Kidney epithelial cell (primary cell): ENCODE data around the gene GPR180. TPM values are rescaled to one million over a fixed set of nuclear protein-coding genes. Genes with fewer than 3 reads are reported as not detected.
"Not testable (repeated sequence)": the region's sequence is repeated elsewhere in the genome, so short reads cannot be mapped to it uniquely, and the experiment has no call there.

Source experiments
- DNase-seq: peaks from one replicate; pipeline ENCODE4 v3.0.0-alpha.2; 2010; ENCODE audit warnings: low read depth
- H3K27me3 ChIP-seq: 2 replicates; pipeline ENCODE4 v1.6.0; 2011; ENCODE audit warnings: low read length; ENCODE audit not compliant: control insufficient read depth, insufficient read depth
- H3K36me3 ChIP-seq: 2 replicates; pipeline ENCODE4 v1.5.1; 2011; ENCODE audit warnings: low read length; ENCODE audit not compliant: control insufficient read depth, insufficient read depth
- H3K4me3 ChIP-seq: 2 replicates; pipeline ENCODE4 v1.5.1; 2011; ENCODE audit warnings: low read depth, mild to moderate bottlenecking, control low read depth, low read length
- total RNA-seq: library from RNA; depleted of rRNA; stranded (reverse); fragments of >200 nt; gene quantifications from 2 replicates; pipeline ENCODE4 v1.2.3, GENCODE V29; 2015
- TF ChIP-seq, protein P1 (sequence below): IDR thresholded peaks from 2 replicates; pipeline ENCODE4 v1.5.1; 2011; ENCODE audit warnings: mild to moderate bottlenecking, moderate library complexity, low read length, control low read depth, inconsistent platforms; ENCODE audit not compliant: insufficient read depth, poor library complexity, severe bottlenecking

Gene GPR180
- total RNA-seq, 1 donor from 2014 or later: 7.5 TPM

DNA sequence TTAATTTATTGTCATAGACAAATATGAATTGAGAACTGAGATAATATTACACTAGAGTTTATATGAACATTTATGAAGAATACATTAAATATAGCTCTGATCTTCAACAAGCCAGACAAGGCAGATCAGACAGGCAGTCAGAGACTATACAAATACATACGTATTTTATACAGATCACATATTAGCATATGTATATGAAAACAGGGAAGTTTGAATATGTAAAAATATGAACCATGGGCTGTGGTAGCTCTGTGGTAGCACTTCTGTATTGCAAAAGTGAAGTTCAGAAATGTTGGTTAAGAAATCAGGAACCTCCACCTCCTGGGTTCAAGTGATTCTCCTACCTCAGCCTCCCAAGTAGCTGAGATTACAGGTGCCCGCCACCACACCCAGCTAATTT, 20.7 kb downstream of the GPR180 start:
- Histone ChIP-seq H3K36me3 (peaks cover 1% of the 10 kb centered on the region), H3K27me3 (no peaks in the 10 kb centered on the region), H3K4me3 (no peak overlapping the region)
- no peak for DNase-seq
- TF ChIP-seq, protein P1, sequence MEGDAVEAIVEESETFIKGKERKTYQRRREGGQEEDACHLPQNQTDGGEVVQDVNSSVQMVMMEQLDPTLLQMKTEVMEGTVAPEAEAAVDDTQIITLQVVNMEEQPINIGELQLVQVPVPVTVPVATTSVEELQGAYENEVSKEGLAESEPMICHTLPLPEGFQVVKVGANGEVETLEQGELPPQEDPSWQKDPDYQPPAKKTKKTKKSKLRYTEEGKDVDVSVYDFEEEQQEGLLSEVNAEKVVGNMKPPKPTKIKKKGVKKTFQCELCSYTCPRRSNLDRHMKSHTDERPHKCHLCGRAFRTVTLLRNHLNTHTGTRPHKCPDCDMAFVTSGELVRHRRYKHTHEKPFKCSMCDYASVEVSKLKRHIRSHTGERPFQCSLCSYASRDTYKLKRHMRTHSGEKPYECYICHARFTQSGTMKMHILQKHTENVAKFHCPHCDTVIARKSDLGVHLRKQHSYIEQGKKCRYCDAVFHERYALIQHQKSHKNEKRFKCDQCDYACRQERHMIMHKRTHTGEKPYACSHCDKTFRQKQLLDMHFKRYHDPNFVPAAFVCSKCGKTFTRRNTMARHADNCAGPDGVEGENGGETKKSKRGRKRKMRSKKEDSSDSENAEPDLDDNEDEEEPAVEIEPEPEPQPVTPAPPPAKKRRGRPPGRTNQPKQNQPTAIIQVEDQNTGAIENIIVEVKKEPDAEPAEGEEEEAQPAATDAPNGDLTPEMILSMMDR: no peak

DNA sequence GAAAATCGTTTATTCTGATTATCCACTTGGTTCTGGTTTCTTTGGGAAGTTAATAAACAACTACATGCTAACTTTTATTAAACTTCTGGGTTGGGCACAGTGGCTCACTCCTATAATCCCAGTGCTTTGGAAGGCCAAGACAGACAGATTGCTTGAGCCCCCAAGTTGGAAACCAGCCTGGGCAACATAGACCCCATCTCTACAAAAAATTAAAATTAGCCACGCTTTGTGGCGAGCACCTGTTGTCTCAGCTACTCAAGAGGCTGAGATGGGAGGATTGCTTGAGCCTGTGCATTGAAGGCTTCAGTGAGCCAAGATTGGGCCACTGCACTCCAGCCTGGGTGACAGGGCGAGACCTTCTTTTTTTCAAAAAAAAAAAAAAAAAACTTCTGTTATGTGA, 21.7 kb downstream of the GPR180 start:
- no peak overlapping the region for H3K4me3 ChIP-seq

DNA sequence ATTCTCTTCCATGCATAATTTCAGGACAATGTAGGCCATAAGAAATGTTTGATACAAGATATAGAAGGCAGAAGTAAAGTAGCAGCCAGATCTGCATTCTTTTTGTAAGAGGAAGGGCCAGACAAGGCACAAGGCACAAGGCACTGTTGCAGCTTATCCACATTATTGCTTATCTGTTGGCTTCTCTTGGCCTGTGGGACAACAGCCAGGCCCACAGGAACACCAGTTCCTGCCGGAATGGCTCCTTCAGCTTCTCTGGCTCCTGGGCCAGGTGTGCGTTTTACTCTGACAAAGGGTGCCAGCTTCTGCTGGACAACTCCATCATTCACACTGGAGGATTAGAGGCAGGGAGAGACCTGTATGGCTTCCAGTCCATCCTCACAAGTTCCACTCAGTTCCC, 29.2 kb downstream of the GPR180 start:
- no peak overlapping the region for H3K4me3 ChIP-seq
- H3K27me3 ChIP-seq: no peaks in the 10 kb centered on the region
- no peak for DNase-seq
- TF ChIP-seq, protein P1: no peak
- no peaks in the 10 kb centered on the region for H3K36me3 ChIP-seq

More for the DNA sequence above, 21.7 kb downstream of the GPR180 start:
- DNase-seq: no peak
- no peaks in the 10 kb centered on the region for H3K27me3 ChIP-seq
- TF ChIP-seq, protein P1: no peak
- H3K36me3 ChIP-seq: peaks cover 1% of the 10 kb centered on the region

DNA sequence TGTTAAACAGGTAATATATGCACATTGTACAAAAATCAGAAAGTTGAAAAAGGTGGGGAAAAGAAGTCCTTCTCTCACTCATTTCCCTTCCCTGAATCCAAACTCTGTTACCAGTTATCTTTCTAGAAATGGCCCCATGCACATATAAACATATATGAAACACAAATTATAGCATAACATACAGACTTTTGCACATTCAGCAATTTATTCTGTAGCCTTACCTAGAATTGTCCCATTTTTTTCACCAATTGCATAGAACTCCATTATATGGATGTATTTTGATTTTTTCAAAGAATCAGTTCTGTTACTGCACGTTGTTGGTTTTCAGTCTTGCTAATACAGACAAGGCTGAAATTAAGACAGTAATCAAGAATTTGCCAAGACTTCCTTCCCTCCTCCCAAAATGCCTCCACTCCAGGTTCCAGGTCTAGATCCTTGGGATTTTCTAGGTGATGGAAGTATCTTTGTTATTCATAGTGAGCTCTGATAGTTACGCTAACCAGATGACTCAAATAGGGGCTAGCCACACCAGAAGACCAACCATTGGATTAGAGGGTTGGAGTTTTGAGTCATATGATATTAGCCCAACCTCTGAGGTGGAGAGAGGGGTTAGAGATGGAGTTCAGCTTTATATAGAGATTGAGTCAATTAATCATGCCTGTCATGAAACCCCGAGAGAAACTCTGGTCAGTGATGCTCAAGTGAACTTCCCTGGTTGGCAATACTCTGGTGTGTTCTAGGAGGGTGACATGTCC, 30.7 kb downstream of the GPR180 start:
- no peak for DNase-seq
- H3K36me3 ChIP-seq: no peaks in the 10 kb centered on the region
- no peaks in the 10 kb centered on the region for H3K27me3 ChIP-seq
- H3K4me3 ChIP-seq: no peak overlapping the region
- TF ChIP-seq, protein P1: no peak

DNA sequence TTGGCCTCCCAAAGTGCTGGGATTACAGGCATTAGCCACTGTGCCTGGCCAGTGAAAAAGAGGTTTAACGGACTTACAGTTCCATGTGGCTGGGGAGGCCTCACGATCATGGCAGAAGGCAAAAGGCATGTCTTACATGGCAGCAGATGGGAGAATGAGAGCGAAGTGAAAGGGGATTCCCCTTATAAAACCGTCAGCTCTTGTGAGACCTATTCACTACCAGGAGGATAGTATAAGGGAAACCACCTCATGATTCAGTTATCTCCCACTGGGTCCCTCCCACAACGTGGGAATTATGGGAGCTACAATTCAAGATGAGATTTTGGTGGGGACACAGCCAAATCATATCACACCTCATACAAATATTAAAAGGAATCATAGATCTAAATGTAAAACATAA, 34.4 kb downstream of the GPR180 start:
- not testable (repeated sequence) for H3K4me3 ChIP-seq, DNase-seq, H3K36me3 ChIP-seq, H3K27me3 ChIP-seq

DNA sequence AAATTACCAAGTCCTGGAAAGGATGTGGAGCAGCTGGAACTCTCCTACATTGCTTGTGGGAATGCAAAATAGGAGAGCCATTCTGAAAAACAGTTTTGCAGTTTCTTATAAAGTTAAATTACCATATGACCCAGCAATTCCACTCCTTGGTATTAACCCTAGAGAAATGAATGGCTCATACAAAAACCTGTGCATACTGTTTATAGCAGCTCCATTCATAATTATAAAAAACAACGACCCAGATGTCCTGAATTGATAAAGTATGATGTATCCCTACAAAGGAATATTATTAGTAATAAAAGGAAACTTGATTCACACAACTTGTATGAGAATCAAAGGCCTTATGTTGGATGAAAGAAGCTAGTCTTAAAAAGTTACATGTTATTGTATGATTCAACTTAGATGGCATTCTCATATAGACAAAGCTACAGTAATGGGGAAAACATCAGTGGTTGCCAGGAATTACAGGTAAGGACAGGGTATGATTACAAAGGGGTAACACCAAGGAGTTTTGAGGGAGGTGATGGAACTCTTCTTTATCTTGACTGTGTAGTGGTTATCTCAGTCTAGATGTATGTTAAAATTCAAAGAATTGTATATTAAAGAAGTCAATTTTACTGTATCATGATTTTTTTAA, 35.4 kb downstream of the GPR180 start:
- Histone ChIP-seq H3K36me3 (no peaks in the 10 kb centered on the region), H3K4me3 (no peak overlapping the region), H3K27me3 (no peaks in the 10 kb centered on the region)
- TF ChIP-seq, protein P1: no peak
- no peak for DNase-seq

DNA sequence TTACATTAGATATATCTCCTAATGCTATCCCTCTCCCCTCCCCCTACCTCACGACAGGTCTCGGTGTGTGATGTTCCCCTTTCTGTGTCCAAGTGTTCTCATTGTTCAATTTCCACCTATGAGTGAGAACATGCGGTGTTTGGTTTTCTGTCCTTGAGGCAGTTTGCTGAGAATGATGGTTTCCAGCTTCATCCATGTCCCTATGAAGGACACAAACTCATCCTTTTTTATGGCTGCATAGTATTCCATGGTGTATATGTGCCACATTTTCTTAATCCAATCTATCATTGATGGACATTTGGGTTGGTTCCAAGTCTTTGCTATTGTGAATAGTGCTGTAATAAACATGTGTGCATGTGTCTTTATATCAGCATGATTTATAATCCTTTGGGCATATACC, 36.0 kb downstream of the GPR180 start:
- not testable (repeated sequence) for H3K36me3 ChIP-seq, H3K27me3 ChIP-seq, DNase-seq, H3K4me3 ChIP-seq
